D721Med (cell line): ENCODE measurements around the gene RBM18.
A peak's percentile ranks its signal among the peaks of the same experiment; 100 is the strongest.

Experiments
- DNase-seq: peaks from one replicate; pipeline ENCODE4 v3.0.0; 2011; ENCODE audit warnings: low spot score; ENCODE audit not compliant: insufficient read length
- FAIRE-seq: peaks from 2 replicates; lab custom pipeline; 2011; peaks lifted over from hg19 to GRCh38; lab: Jason Lieb, UNC
- CTCF ChIP-seq: IDR thresholded peaks from 2 replicates; pipeline ENCODE4 v1.5.1; 2012; ENCODE audit warnings: mild to moderate bottlenecking, control low read depth; ENCODE audit not compliant: insufficient read depth; ENCODE audit errors: missing control alignments

Gene RBM18

DNA sequence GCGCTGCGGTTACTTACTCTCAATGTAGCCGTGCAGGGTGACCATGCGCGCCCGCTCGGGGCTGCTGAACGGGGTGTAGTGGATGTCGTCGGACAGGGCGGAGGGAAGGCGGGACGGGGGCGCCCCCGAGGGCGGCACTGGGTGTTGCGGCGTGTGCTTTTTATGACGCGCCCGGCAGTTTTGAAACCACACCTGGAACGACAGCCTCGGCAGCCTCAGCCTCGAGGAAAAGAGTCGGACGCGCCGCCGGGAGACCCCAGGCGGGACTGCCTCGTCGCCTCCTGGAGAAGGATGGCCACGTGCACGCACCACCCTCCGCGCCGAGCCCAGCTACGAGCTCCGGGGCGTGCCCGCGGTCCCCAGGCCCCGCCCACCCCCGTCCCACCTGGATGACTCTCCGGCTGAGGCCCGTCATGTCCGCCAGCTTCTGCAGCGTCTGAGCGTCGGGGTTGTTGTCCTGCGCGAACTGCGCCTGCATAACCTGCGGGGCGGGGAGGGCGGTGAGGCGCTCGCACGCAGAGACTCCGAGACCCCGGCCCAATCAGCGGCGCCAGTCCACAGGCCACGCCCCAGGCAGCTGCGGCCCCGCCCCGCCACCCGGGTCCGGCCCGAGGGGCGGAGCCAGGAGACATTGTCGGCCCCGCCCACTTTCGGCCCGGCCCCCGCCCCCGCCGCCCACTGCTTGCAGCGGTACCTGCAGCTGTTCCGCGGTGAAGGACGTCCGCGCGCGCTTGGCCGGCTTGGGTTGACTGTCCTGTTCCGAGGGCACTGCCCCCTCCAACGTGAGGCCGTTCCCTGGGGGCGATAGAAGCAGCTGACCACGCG, 50.8 kb downstream of the RBM18 start:
- no peak for FAIRE-seq
- peak; percentile 98 for DNase-seq
- TF ChIP-seq CTCF, result no peak

DNA sequence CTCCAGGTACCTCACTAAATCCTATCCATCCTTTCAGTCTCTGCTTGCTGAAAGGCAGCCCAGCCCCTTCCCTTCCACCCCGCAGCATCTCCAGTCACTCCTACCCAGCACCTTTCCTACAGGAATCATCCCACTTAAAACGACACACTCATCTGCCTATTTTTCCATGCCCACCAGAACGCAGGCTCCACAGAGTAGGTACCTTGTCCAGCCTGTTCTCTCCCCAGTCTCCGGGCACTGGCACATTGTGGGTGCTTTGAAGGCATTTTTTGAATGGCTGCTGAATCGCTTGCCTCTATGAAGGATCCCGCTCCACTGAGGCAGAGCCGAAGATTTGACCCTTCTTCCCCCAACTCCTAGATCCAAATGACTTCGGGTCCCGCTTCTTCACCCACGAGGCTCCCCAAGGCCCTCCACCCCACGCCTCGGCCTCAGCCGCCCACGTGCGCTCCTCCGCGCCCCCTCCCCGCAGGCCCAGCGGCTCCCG, 51.5 kb downstream of the RBM18 start:
- no peak for FAIRE-seq
- DNase-seq, result no peak

GRCh38 chr9:122212473-122213004, 52.1 kb downstream of the RBM18 start:
- FAIRE-seq (no peak), DNase-seq (no peak)
- no peak for TF ChIP-seq CTCF

More for the DNA sequence above, 51.5 kb downstream of the RBM18 start:
- no peak for TF ChIP-seq CTCF

- FAIRE-seq (no peak), DNase-seq (no peak)
- no peak for TF ChIP-seq CTCF
Measured at GRCh38 chr9:122209451-122209850, 55.2 kb downstream of the RBM18 start.

- DNase-seq, result no peak
- no peak for FAIRE-seq
- TF ChIP-seq CTCF, result no peak
Measured at GRCh38 chr9:122207096-122207495, 57.5 kb downstream of the RBM18 start.

DNA sequence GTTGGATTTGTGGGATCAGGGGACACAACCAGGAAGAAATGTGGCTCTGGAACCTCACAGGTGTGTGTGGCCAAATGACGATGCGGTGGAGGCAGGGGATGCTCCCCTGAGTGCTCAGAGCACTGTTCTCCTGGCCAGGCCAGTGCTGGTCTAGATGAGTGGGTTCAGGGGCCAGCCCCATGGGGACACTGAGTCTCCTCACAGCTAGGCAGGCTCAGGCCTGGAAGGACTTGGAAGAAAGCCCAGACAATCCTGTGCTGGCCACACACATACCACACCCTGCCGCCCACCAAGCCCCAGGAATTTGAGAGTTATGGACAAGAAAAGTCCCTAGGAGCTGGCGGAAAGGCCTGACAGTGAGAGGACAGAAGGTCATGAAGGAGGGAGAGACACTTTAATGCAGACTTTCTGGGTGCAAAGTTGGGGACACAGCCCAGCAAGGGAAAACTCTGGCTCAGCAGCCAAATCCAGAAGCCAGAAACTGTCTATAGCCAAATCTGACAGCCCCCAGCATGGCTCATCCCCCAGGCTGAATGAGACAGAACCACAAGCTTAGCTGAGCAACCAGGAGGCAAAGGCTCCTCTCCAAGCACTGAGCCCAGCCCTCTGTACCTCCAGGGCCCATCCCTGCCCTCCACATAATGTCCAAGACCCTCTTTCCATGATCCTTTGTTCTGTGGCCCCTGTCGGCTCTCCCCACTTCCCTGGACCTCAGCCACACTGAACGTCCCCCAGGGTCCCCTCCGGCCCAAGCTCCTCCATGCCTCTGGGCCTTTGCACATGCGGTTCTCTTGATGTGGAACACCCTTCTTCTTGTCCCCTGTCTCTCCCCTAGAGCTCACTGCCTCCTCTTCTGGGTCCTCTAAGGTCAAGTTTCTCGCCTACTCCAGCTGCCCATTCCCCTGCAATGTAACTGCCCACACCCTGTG, 58.3 kb downstream of the RBM18 start:
- TF ChIP-seq CTCF, result no peak
- DNase-seq (no peak), FAIRE-seq (no peak)
